HG03575 (cell line): ENCODE measurements around the gene SMARCE1.

Experiments
- ATAC-seq: cut with Tn5 transposase; IDR thresholded peaks from one replicate; pipeline ENCODE4 v1.9.1; 2021; ENCODE audit not compliant: unreplicated experiment, insufficient number of reproducible peaks, low FRiP score; ENCODE audit errors: extremely low read depth

SMARCE1 gene

GRCh38 chr17:40615068-40615840 is 32.4 kb downstream of the SMARCE1 start:
- peak; percentile 49 for ATAC-seq

DNA sequence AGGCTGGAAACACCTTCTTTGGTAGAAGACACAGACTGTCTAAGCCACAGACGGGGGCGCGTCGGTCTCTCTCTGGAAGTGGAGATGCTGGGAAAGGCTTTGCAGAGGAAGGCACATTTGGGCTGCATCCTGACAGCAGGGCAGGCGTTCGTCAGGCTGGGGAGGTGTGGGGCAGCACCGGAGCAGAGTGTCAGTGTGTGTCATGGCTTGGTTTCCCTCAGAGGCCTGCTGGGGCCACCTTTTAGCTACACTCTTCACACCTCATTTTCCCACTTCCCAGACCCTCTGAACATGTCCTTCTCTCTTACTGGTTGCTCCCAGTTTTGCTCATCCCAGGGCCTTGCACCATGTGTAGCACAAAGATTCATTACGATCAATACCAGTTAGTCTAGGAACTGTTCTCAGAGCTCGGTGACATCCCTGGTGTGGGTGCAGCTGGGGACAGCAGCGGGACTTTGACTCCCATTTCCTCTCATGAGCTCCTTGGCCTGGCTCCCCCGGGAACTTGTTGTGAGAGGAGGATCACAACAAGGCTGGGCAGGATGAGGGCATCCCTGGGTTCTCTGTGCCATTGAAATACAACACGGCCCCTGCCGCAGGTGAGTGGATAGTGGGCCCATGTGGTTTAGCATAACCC is 33.1 kb downstream of the SMARCE1 start:
- no peak for ATAC-seq

GRCh38 chr17:40613467-40614154 is 34.0 kb downstream of the SMARCE1 start:
- ATAC-seq: no peak

- no peak for ATAC-seq
Measured at GRCh38 chr17:40612599-40613244, 34.9 kb downstream of the SMARCE1 start.

DNA sequence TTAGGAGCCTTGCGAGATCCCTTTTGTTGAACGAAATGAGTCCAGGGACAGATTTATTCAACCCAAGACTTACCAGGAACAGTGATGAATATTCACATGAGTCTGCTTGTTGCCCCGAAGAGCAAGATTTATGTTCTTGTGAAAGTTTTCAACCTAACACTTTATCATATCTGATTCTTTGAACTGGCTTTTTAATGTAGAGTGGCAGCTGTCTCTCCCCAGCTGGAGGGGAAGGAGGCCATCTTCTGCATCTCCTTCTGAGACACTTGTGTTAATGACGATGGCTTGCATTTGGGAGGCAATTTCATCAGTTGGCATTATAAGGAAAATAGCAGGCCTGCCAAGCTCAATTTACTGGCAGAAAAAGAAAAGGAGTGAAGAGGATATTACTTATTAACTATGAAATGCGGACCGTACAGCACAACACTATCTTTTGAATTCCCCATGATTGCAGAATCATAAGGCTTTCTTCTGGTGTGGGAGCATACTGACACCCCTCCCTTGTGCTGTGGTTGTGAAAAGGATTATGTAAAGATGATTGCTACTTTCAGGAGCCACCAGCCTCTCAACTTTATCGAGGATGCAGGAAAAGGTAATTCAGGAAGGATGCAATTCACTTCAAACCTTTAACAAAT is 35.7 kb downstream of the SMARCE1 start:
- ATAC-seq: no peak

DNA sequence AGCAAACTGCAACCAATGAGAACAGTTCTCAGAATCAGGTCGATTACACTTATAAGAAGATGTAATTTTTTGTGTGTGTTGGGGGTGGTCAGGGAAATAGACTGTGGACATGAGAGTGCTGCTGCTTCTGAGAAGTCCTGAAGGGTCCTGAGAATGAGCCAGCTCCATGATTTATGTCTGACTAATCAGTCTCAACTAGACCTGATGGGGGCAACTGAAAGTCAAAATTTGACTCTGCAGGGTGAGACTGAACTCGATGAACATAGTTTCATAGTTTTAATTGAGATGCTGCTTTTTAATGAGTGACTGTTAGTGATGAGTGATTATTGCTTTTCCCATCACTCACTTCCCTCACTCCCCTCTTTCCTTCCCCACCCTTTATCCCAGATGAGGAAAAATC is 37.3 kb downstream of the SMARCE1 start:
- no peak for ATAC-seq

GRCh38 chr17:40608061-40608581 is 39.5 kb downstream of the SMARCE1 start:
- no peak for ATAC-seq

DNA sequence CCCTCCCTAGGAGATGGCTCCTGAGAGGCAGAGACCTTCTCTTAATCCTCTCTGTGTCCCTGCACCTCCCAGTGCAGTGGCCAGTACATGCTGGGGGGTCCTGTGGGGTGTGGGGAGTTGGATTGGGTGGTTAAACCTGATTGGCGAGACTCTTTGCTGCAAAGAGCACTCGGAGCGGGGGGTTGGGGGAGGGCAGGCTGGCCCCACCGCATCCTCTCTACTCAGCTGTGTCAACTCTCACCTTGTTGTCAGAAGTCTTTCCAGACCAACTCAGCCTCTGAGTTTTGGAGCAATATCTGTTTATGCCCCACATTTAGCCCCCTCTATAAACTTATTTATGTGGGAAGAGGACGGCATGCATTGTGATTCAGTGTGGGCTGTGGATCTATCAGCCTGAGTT is 40.0 kb downstream of the SMARCE1 start:
- no peak for ATAC-seq

GRCh38 chr17:40606548-40607353 is 40.9 kb downstream of the SMARCE1 start:
- no peak for ATAC-seq

DNA sequence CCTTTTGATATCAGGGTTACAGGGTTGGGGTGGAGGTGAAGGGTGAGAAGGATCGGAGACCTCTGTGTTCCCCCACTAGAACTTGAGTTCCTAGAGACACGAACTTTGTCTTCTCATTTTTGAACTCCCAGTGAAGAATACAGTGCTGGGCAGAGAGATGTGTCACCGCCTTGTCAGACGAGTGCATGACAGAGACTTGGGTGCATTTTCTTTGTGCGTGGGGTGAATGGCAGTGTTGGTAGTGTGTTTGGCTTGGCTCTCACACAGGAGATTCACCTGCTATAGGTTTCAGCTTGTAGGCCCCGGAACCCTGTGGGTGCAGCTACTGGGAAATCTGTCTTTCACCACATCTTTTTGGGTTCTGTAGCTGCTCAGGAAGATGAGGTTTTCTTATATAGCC is 42.3 kb downstream of the SMARCE1 start:
- no peak for ATAC-seq

GRCh38 chr17:40604327-40605080 is 43.1 kb downstream of the SMARCE1 start:
- no peak for ATAC-seq

GRCh38 chr17:40602445-40603443 is 44.9 kb downstream of the SMARCE1 start:
- no peak for ATAC-seq

DNA sequence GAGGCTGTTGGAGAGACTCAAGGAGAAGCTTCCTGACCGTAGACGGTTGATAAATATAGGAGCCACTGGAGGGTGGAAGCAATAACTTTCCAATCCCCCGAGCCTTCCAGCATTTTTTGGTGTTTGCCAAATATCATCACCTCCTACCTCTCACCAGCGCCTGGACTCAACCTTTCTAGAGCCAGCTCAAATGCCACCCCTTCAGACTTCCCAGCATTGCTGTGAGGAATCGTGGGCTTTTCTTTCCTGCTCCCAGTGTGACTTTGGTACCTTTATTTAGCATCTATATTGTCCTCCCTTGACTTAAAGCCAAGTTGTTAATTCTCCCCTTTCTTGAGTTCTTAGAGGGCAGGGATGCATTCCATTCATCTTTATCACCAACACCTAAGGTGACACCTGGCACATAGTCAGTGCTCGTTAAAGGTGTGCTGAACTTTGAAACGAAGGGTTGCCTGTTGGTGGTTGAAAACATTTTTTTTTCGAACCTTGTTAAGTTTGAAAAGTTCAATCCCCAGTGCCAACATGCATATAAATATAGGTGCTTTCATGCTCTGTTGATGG is 47.1 kb downstream of the SMARCE1 start:
- no peak for ATAC-seq

GRCh38 chr17:40599468-40599763 is 48.2 kb downstream of the SMARCE1 start:
- ATAC-seq: no peak

DNA sequence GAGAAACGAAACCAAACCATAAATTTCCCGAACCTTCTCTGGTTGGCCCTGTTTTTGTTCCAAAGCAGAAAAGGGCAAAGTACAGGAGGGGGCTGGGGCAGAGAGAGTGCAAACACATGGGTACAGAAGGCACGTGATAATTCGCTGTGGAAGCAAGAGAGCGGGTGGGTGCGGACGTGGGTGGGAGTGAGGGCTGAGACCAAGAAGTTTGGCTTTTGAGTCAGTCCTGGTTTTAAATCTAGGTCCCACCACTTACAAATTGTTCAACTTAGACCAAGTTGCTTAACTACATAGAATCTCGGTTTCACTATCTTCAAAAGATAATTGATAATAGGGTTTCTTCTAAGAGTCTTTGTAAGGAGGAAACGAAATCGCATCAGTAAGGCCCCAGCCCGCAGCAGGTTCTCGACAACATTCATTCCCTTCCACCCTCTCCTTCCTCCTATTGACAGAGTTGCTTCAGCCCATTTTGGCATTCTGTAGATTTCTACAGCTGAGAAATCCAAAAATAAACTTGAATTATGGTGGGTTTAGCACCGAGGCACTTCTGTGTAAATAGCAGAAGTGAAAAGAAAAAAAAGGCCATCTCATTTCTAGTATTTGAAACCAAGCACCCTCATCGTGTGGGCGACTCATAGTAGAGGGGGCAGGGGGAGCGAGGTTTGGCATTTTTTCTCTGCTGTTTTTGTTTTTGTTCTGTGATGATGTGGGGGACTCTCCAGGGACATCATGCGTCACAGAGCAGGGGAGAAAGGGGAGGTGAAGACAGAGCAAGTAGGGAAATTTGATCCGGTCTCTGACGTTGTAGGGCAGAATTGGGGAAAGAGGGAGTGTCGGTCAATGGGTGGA is 48.8 kb downstream of the SMARCE1 start:
- ATAC-seq: peak; percentile 45

GRCh38 chr17:40598301-40598618 is 49.4 kb downstream of the SMARCE1 start:
- no peak for ATAC-seq
